Gastroesophageal sphincter (tissue), 3 donors: ENCODE data around the gene ORM2.

Source experiments
- EP300 ChIP-seq: sonication (generic); formaldehyde crosslinking; IDR thresholded peaks from one replicate; pipeline ENCODE4 v1.6.1; 2017; ENCODE audit warnings: antibody characterized with exemption, mild to moderate bottlenecking
- TF ChIP-seq, protein P1 (sequence below), 4 experiments: fragments of 200-600 bp in 2 of 4; fragments of 450-650 bp in 2 of 4; sonication (generic) in 1 of 4; IDR thresholded peaks; one replicate each; pipeline ENCODE4 v1.5.1; 2017 to 2019; ENCODE audit warnings: antibody characterized with exemption in 4 of 4, mild to moderate bottlenecking in 2 of 4, moderate library complexity in 2 of 4

DNA sequence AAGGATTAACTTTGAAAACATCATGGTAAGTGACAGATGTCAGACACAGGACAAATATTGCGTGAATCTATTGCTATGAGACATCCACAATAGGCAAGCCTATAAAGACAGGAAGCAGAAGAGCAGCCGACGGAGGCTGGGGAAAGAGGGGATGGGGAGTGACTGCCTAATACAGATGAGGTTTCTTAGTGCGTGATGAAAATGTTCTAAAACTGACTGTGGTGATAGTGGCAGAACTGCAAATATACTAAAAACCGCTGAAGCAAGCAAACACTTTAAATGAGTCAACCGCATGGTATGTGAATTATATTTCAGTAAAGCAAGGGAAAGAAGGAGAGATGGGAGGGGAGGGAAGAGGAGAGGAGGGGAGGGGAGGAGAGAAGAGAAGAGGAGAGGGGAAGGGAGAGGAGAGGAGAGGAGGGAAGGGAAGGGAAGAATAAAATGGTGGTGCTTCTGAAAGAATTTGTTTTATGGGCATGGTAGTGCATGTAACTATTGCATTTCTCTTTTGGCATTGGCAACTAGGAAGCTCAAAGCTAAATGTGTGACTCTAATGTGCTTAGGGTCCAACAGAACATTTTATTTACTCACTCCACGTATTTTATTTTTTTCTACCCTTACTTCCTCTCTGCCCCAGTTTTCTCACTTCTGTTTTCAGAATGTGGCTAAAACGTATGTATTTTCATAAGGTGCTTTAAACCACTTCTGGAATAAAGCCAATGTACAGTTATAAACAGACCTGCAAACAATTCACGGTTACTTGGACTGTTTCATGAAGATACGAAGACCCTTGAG is 36.9 kb downstream of the ORM2 start:
- TF ChIP-seq, protein P1, sequence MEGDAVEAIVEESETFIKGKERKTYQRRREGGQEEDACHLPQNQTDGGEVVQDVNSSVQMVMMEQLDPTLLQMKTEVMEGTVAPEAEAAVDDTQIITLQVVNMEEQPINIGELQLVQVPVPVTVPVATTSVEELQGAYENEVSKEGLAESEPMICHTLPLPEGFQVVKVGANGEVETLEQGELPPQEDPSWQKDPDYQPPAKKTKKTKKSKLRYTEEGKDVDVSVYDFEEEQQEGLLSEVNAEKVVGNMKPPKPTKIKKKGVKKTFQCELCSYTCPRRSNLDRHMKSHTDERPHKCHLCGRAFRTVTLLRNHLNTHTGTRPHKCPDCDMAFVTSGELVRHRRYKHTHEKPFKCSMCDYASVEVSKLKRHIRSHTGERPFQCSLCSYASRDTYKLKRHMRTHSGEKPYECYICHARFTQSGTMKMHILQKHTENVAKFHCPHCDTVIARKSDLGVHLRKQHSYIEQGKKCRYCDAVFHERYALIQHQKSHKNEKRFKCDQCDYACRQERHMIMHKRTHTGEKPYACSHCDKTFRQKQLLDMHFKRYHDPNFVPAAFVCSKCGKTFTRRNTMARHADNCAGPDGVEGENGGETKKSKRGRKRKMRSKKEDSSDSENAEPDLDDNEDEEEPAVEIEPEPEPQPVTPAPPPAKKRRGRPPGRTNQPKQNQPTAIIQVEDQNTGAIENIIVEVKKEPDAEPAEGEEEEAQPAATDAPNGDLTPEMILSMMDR (IDR thresholded peaks at IDR 0.05), result no peak
- no peak for TF ChIP-seq EP300
